BJ (cell line): ENCODE results near the gene ZNF177. TPM values are rescaled to one million over a fixed set of nuclear protein-coding genes. Genes with fewer than 3 reads are reported as not detected.

ENCODE experiments used
- CTCF ChIA-PET: fragments of 350-600 bp; formaldehyde crosslinking; extraction: SDS; loops from one replicate; lab custom pipeline; 2021; ENCODE audit warnings: antibody characterized with exemption, inconsistent platforms; lab: Yijun Ruan, JAX
- POLR2A ChIA-PET: fragments of 300-600 bp; sonication (Branson Sonifier 250); formaldehyde crosslinking; extraction: SDS; loops from one replicate; lab custom pipeline; 2021; ENCODE audit warnings: antibody characterized with exemption; lab: Charles Lee
- DNase-seq: peaks from one replicate; pipeline ENCODE4 v3.0.0-alpha.2; 2011; ENCODE audit warnings: low read depth
- H3K27me3 ChIP-seq: 2 replicates; pipeline ENCODE4 v1.6.0; 2011; ENCODE audit warnings: low read length; ENCODE audit not compliant: control insufficient read depth, insufficient read depth
- H3K36me3 ChIP-seq: 2 replicates; pipeline ENCODE4 v1.5.1; 2011; ENCODE audit warnings: low read length; ENCODE audit not compliant: control insufficient read depth, insufficient read depth
- H3K4me3 ChIP-seq: 2 replicates; pipeline ENCODE4 v1.5.1; 2011; ENCODE audit warnings: low read depth, mild to moderate bottlenecking, control low read depth, low read length
- polyA plus RNA-seq: library from polyadenylated mRNA; depleted of rRNA; stranded (reverse); fragments of >200 nt; gene quantifications from 2 replicates; pipeline ENCODE4 v1.2.3, GENCODE V29; 2011
- TF ChIP-seq, protein P1 (sequence below): IDR thresholded peaks from 2 replicates; pipeline ENCODE4 v1.5.1; 2011; ENCODE audit warnings: low read depth, mild to moderate bottlenecking, control low read depth, inconsistent platforms, low read length, moderate library complexity; ENCODE audit not compliant: insufficient read depth

The ZNF177 gene
- polyA plus RNA-seq, 1 experiment = 0.94 TPM

DNA sequence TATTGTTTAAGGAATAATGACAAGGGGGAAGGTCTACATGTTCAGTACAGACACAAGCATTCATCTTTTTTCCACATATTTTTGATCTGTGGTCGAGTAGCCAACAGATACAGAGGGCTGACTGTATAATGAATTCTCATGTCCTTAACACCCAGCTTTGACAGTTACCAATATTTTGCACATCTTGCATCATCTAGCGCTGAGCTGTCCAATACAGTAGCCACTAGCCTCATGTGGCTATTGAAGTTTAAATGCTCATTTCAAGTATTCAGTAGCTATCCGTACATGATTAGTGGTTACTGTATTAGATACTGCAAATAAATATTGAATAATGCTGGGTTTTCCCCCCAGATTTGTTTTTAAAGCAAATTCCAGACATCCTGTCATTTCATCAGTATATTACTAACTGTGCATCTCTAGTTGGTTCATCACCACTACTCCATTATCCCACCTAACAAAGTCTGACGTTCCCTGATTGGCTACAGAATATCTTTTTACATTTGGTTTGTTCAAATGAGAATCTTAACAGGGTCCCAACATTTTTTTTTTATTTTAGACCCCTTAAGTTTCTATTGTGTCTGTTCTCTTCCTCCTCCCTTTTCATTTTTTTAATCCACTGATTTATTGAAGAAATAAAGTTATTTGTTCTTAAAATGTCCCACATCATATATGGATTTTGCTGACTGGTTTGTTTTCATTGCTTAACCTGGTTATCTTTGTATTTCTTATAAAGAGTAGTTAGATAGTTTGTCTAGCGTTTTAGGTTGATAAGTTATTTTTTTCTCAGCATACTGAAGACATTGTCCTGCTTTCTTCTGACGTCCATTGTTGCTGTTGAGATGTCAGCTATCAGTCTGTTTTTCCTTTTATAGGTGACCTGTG, 8.2 kb downstream of the ZNF177 start:
- TF ChIP-seq, protein P1, sequence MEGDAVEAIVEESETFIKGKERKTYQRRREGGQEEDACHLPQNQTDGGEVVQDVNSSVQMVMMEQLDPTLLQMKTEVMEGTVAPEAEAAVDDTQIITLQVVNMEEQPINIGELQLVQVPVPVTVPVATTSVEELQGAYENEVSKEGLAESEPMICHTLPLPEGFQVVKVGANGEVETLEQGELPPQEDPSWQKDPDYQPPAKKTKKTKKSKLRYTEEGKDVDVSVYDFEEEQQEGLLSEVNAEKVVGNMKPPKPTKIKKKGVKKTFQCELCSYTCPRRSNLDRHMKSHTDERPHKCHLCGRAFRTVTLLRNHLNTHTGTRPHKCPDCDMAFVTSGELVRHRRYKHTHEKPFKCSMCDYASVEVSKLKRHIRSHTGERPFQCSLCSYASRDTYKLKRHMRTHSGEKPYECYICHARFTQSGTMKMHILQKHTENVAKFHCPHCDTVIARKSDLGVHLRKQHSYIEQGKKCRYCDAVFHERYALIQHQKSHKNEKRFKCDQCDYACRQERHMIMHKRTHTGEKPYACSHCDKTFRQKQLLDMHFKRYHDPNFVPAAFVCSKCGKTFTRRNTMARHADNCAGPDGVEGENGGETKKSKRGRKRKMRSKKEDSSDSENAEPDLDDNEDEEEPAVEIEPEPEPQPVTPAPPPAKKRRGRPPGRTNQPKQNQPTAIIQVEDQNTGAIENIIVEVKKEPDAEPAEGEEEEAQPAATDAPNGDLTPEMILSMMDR = no peak
- CTCF ChIA-PET = no interaction called here
- Histone ChIP-seq H3K27me3 (no peaks in the 10 kb centered on the region), H3K36me3 (no peaks in the 10 kb centered on the region; the same call in 1 of the 2 replicates), H3K4me3 (no peak overlapping the region)
- POLR2A ChIA-PET = no interaction called here
- DNase-seq = no peak

DNA sequence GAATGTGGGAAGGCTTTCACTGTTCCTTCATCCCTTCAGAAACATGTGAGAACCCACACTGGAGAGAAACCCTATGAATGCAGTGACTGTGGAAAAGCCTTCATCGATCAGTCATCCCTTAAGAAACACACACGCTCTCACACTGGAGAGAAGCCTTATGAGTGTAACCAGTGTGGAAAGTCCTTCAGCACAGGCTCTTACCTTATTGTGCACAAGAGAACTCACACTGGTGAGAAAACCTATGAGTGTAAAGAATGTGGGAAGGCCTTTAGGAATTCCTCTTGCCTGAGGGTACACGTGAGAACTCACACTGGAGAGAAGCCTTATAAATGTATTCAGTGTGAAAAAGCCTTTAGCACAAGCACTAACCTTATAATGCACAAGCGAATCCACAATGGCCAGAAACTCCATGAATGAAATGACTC, 18.6 kb downstream of the ZNF177 start:
- peaks cover 21% of the 10 kb centered on the region for H3K36me3 ChIP-seq
- ChIA-PET CTCF (no interaction called here), POLR2A (no interaction called here)
- no peak for DNase-seq
- H3K4me3 ChIP-seq = no peak overlapping the region
- TF ChIP-seq, protein P1 = no peak
- no peaks in the 10 kb centered on the region for H3K27me3 ChIP-seq

DNA sequence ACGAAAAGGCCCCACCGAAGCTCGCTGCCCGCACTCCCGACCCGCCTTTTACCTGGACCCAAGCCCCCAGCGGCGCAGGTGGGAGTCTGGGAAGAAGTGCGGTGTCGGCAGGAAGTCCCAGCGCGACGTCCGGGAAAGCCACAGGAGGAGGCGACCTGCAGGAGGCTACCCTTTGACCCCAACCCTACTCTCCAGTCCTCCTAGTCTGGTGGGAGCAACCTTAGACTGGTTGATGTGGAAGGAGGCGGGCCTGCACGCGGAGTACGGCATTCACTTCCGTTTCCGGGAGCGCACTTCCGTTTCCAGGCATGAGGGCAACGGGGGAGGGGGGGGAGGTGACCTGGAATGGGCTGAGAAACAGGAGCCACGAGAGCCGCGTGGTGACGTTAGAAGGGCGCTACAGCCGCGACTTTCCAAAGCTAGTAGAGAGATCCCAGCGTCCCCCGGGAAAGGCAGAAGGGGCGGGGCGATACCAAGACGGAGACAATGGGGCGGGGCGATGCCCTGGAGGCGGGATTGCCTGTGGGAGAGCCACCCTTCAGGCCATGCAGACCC, 44.1 kb downstream of the ZNF177 start:
- POLR2A ChIA-PET = no interaction called here
- H3K36me3 ChIP-seq = no peaks in the 10 kb centered on the region
- peak; percentile 43 for DNase-seq
- peak overlapping the region; percentile 70 for H3K4me3 ChIP-seq
- CTCF ChIA-PET = interaction anchor here (0.5 kb wide), 1 partner anchor 270 kb away, joined by 3 read pairs; no protein-coding TSS in a partner anchor
- H3K27me3 ChIP-seq = no peaks in the 10 kb centered on the region
- TF ChIP-seq, protein P1 = no peak

DNA sequence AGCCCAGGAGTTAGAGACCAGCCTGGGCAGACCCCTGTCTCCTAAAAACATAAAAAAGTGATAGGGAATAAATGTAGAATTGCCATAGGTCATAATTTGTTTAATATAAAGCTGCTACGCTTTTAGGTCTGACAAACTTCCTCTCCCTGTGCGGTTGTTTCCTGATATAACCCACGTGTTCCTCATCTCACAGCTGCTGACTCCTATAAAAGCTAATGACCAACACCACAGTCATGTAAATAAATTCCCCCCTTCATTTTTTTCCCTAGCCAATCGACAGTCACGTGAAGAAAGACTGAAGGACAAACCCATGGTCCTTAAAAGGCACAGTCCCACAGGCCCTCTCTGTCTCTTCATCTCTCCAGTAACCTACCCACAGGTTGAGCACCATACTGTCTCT, 45.0 kb downstream of the ZNF177 start:
- TF ChIP-seq, protein P1 = no peak
- Histone ChIP-seq H3K4me3 (peak overlapping the region; percentile 70; the same call in 1 of the 2 replicates), H3K36me3 (peaks cover under 1% of the 10 kb centered on the region; the same call in 1 of the 2 replicates), H3K27me3 (no peaks in the 10 kb centered on the region)
- ChIA-PET CTCF (no interaction called here), POLR2A (no interaction called here)
- DNase-seq = no peak

DNA sequence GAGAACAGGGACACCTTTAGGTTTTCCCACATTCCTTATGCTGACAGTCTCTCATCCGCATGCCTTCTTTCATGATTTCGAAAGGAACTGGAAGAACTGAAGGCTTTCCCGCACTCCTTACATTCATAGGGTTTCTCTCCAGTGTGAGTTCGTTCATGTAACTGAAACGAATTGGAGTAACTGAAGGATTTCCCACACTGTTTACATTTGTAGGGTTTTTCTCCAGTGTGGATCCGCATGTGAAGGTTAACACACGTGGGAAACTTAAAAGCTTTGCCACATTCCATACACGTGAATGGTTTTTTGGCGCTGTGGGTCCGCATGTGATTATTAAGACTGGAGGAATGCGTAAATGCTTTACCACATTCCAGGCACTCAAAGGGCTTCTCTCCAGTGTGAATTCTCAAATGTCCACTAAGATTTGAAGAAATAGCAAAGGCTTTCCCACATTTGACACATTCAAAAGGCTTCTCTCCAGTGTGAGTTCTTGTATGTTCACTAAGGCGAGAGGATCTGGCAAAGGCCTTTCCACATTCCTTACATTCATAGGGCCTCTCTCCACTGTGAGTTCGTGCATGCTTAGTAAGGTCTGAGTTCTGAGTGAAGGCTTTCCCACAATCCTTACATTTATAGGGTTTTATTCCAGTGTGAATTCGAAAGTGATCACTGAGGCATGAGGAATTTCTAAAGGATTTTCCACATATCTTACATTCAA, 50.6 kb downstream of the ZNF177 start:
- ChIA-PET POLR2A (no interaction called here), CTCF (no interaction called here)
- no peaks in the 10 kb centered on the region for H3K27me3 ChIP-seq
- H3K36me3 ChIP-seq = peaks cover 15% of the 10 kb centered on the region
- H3K4me3 ChIP-seq = no peak overlapping the region
- DNase-seq = no peak
- TF ChIP-seq, protein P1 = no peak
